DOHH2 (cell line): ENCODE results near the gene CASZ1.

Experiments
- CTCF ChIP-seq: fragments of 200-600 bp; sonication (generic); IDR thresholded peaks from one replicate; pipeline ENCODE4 v1.5.1; 2014; ENCODE audit warnings: antibody characterized with exemption, mild to moderate bottlenecking, low read depth, low read length; ENCODE audit not compliant: poor library complexity, severe bottlenecking
- EZH2phosphoT487 ChIP-seq: fragments of 200-600 bp; sonication (generic); IDR thresholded peaks from 2 replicates; pipeline ENCODE4 v1.6.1; 2017; ENCODE audit warnings: borderline replicate concordance, mild to moderate bottlenecking, antibody characterized with exemption, low read length, moderate library complexity, mixed read lengths

- TF ChIP-seq CTCF, result no peak
- TF ChIP-seq EZH2phosphoT487, result no peak
Observed at GRCh38 chr1:10727751-10728232, 68.7 kb downstream of the CASZ1 start.
